ENCODE measurements around the gene HHAT. TPM values are rescaled to one million over a fixed set of nuclear protein-coding genes. Genes with fewer than 3 reads are reported as not detected.

The HHAT gene
- total RNA-seq, 4 donors from 2014 or later = 0.31 to 0.33 (median 0.33) TPM; not detected in 1

DNA sequence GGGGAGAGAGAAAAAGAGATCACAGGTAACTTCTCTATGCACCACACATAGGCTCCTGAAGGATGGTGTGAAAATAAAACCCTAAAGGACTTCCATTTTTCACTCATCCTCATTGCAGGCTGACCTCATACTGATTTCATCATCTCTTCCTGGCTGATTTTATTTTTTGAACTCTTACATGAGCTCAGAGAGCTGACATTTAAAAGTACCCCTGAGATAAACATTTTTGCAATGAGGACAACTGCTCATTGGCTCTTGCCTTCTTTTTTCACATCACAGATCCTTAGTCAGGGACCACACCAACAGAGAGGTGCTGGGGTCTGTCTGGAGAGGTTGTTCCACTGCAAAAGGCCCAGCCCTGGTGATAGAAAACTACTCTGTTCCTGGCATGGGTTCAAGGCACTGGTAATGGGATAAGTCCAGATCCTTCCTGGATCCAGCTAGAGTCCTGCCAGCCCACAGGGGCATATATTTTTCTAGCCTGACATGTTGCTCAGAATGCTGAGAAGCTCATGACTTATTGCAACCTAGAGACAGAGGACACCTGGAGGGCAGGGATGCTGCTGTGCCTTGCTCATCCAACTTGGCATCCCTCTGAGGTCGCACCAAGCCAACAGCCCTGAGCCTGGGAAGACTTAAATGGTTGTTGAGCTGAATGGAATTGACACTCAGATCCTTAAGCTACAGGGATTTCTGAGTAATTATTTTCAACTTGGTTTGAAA lies 360.0 kb downstream of the HHAT start:
- intact Hi-C loops (cut with DNase I; ENCODE audit: low total_unique reads) = no loop called here
- no peak overlapping the region for H3K27ac ChIP-seq
- no peaks in the 10 kb centered on the region for H3K9me3 ChIP-seq
- H3K36me3 ChIP-seq = no peaks in the 10 kb centered on the region
- H3K27me3 ChIP-seq = no peaks in the 10 kb centered on the region
- no peak for TF ChIP-seq CTCF (IDR thresholded peaks at IDR 0.05 in 4 of 5, conservative IDR thresholded peaks at IDR 0.05 in 1 of 5)
- TF ChIP-seq POLR2A (IDR thresholded peaks at IDR 0.05) = no peak
- ATAC-seq (peak in 1 of 2 donors; percentile 19), DNase-seq (no peak)
- H3K4me3 ChIP-seq = no peak overlapping the region
- H3K4me1 ChIP-seq = no peaks in the 10 kb centered on the region
- in situ Hi-C loops (cut with MboI; ENCODE audit: low sequenced_read_pairs in 4 of 4) = no loop called here

- no peaks in the 10 kb centered on the region for H3K4me1 ChIP-seq
- no peak for ATAC-seq
- no peaks in the 10 kb centered on the region for H3K27me3 ChIP-seq
- no peak for DNase-seq
- intact Hi-C loops (cut with DNase I; ENCODE audit: low total_unique reads) = no loop called here
- no peak overlapping the region for H3K4me3 ChIP-seq
- H3K27ac ChIP-seq = no peak overlapping the region
- in situ Hi-C loops (cut with MboI; ENCODE audit: low sequenced_read_pairs in 4 of 4) = no loop called here
- no peaks in the 10 kb centered on the region for H3K36me3 ChIP-seq
- no peaks in the 10 kb centered on the region for H3K9me3 ChIP-seq
- no peak for TF ChIP-seq POLR2A (IDR thresholded peaks at IDR 0.05)
- TF ChIP-seq CTCF (IDR thresholded peaks at IDR 0.05 in 4 of 5, conservative IDR thresholded peaks at IDR 0.05 in 1 of 5) = no peak
Measured at GRCh38 chr1:210689826-210690225, 361.1 kb downstream of the HHAT start.

- DNase-seq (no peak), ATAC-seq (no peak)
- Histone ChIP-seq H3K4me1 (no peaks in the 10 kb centered on the region), H3K4me3 (no peak overlapping the region), H3K9me3 (no peaks in the 10 kb centered on the region), H3K27me3 (no peaks in the 10 kb centered on the region), H3K36me3 (no peaks in the 10 kb centered on the region), H3K27ac (no peak overlapping the region)
- in situ Hi-C loops (cut with MboI; ENCODE audit: low sequenced_read_pairs in 4 of 4) = no loop called here
- no peak for TF ChIP-seq CTCF (IDR thresholded peaks at IDR 0.05 in 4 of 5, conservative IDR thresholded peaks at IDR 0.05 in 1 of 5)
- TF ChIP-seq POLR2A (IDR thresholded peaks at IDR 0.05) = no peak
- intact Hi-C loops (cut with DNase I; ENCODE audit: low total_unique reads) = no loop called here
Measured at GRCh38 chr1:210690236-210690635, 361.5 kb downstream of the HHAT start.

GRCh38 chr1:210691039-210691610 lies 362.4 kb downstream of the HHAT start:
- Histone ChIP-seq H3K4me1 (no peaks in the 10 kb centered on the region), H3K27me3 (no peaks in the 10 kb centered on the region), H3K36me3 (no peaks in the 10 kb centered on the region), H3K4me3 (no peak overlapping the region), H3K9me3 (no peaks in the 10 kb centered on the region), H3K27ac (no peak overlapping the region)
- TF ChIP-seq POLR2A (IDR thresholded peaks at IDR 0.05) (no peak), CTCF (IDR thresholded peaks at IDR 0.05 in 4 of 5, conservative IDR thresholded peaks at IDR 0.05 in 1 of 5) (no peak)
- in situ Hi-C loops (cut with MboI; ENCODE audit: low sequenced_read_pairs in 4 of 4) = no loop called here
- no peak for DNase-seq
- intact Hi-C loops (cut with DNase I; ENCODE audit: low total_unique reads) = no loop called here
- ATAC-seq = no peak

All from gastrocnemius medialis (tissue), 4 donors.